Gastroesophageal sphincter (tissue), 4 donors: ENCODE data around the gene REEP1. TPM values are rescaled to one million over a fixed set of nuclear protein-coding genes. Genes with fewer than 3 reads are reported as not detected.

ENCODE experiments used
- ATAC-seq: fragments of 150-250 bp; one replicate; pipeline ENCODE4 v1.9.1; 2016; ENCODE audit warnings: mild to moderate bottlenecking, moderate library complexity
- H3K27ac ChIP-seq, 4 donors: fragments of 200-600 bp; sonication (generic) in 3 of 4; 1 replicate in 3 of 4; 2 replicates in 1 of 4; pipeline ENCODE4 v1.5.1; 2016 to 2019
- H3K27me3 ChIP-seq: fragments of 200-600 bp; sonication (generic); one replicate; pipeline ENCODE4 v1.5.1; 2019
- H3K36me3 ChIP-seq, 2 donors: fragments of 200-600 bp; sonication (generic); one replicate each; pipeline ENCODE4 v1.5.1; 2019; ENCODE audit warnings: control low read depth in 1 of 2
- H3K4me1 ChIP-seq, 3 donors: fragments of 200-600 bp; sonication (generic); 1 replicate in 2 of 3; 2 replicates in 1 of 3; pipeline ENCODE4 v1.5.1; 2016 to 2019; ENCODE audit warnings: control low read depth in 2 of 3
- H3K4me3 ChIP-seq, 2 donors: fragments of 200-600 bp; sonication (generic); one replicate each; pipeline ENCODE4 v1.5.1; 2019; ENCODE audit warnings: mild to moderate bottlenecking in 1 of 2, moderate library complexity in 1 of 2
- H3K9me3 ChIP-seq, 3 donors: fragments of 200-600 bp; sonication (generic); one replicate each; pipeline ENCODE4 v1.5.1; 2017 to 2019; ENCODE audit warnings: control low read depth in 2 of 3
- EP300 ChIP-seq: sonication (generic); formaldehyde crosslinking; IDR thresholded peaks from one replicate; pipeline ENCODE4 v1.6.1; 2017; ENCODE audit warnings: antibody characterized with exemption, mild to moderate bottlenecking
- POLR2A ChIP-seq, 2 donors: fragments of 450-650 bp; IDR thresholded peaks; one replicate each; pipeline ENCODE4 v1.6.1; 2017; ENCODE audit warnings: antibody characterized with exemption in 2 of 2, mild to moderate bottlenecking in 2 of 2, moderate library complexity in 1 of 2
- POLR2AphosphoS5 ChIP-seq: sonication (generic); formaldehyde crosslinking; IDR thresholded peaks from one replicate; pipeline ENCODE4 v1.6.1; 2017; ENCODE audit warnings: antibody characterized with exemption
- WGBS, 2 donors: methylation state at CpG; one replicate each; pipeline ENCODE4 v1.1.5; 2018; ENCODE audit warnings: low coverage in 1 of 2; 5-methylcytosine and 5-hydroxymethylcytosine counted together
- total RNA-seq, 4 donors: library from RNA; depleted of rRNA; stranded (reverse); fragments of >200 nt; gene quantifications; one replicate each; pipeline ENCODE4 v1.1.0, GENCODE V29; 2016
- TF ChIP-seq, protein P1 (sequence below), 4 experiments: fragments of 200-600 bp in 2 of 4; fragments of 450-650 bp in 2 of 4; sonication (generic) in 1 of 4; IDR thresholded peaks; one replicate each; pipeline ENCODE4 v1.5.1; 2017 to 2019; ENCODE audit warnings: antibody characterized with exemption in 4 of 4, mild to moderate bottlenecking in 2 of 4, moderate library complexity in 2 of 4

Gene REEP1
- total RNA-seq, 4 donors from 2014 or later: 22.9 to 107 (median 70.7) TPM

DNA sequence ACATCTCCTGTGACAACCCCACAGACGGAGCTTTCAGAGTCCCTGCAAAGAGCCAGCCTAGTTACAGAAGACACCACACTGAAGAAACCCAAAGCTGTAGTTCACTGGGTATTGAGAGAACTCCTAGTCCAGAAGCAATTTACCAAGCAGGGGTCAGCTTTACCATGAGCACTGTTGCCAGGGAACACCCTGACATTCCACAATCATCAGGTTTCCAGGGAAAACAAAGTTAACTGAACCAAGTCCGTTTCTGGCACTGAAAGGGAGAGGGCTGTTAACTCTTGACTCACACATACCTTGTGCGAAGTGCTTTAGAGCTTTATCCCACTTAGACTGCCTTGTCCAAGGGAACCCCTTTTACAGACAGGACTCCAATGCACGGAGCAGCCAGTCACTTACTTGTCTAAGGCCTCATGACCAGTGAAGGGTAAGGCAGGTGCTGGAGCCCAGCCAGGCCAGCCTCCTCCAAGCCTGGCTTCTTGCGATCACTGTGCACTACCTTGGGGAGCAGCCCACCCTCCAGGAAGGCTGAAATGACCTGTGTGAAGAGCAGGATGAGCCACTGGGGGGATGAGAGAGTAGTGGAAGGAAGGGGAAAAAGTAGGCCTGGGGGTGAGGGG, 53.9 kb downstream of the REEP1 start:
- 28 to 29% methylated on average over 1 to 3 of the region's 5 CpGs for WGBS, 2 donors
- Histone ChIP-seq H3K27me3 (no peaks in the 10 kb centered on the region), H3K9me3 (no peaks in the 10 kb centered on the region), H3K4me1 (peaks cover 10 to 77% (median 31%) of the 10 kb centered on the region in 3 donors), H3K27ac (peak overlapping the region; percentile 4 to 88 (median 80)), H3K4me3 (no peak overlapping the region), H3K36me3 (no peaks in the 10 kb centered on the region)
- TF ChIP-seq POLR2A (IDR thresholded peaks at IDR 0.05) (no peak), EP300 (no peak), POLR2AphosphoS5 (no peak)
- TF ChIP-seq, protein P1, sequence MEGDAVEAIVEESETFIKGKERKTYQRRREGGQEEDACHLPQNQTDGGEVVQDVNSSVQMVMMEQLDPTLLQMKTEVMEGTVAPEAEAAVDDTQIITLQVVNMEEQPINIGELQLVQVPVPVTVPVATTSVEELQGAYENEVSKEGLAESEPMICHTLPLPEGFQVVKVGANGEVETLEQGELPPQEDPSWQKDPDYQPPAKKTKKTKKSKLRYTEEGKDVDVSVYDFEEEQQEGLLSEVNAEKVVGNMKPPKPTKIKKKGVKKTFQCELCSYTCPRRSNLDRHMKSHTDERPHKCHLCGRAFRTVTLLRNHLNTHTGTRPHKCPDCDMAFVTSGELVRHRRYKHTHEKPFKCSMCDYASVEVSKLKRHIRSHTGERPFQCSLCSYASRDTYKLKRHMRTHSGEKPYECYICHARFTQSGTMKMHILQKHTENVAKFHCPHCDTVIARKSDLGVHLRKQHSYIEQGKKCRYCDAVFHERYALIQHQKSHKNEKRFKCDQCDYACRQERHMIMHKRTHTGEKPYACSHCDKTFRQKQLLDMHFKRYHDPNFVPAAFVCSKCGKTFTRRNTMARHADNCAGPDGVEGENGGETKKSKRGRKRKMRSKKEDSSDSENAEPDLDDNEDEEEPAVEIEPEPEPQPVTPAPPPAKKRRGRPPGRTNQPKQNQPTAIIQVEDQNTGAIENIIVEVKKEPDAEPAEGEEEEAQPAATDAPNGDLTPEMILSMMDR (IDR thresholded peaks at IDR 0.05): no peak
- ATAC-seq: no peak

DNA sequence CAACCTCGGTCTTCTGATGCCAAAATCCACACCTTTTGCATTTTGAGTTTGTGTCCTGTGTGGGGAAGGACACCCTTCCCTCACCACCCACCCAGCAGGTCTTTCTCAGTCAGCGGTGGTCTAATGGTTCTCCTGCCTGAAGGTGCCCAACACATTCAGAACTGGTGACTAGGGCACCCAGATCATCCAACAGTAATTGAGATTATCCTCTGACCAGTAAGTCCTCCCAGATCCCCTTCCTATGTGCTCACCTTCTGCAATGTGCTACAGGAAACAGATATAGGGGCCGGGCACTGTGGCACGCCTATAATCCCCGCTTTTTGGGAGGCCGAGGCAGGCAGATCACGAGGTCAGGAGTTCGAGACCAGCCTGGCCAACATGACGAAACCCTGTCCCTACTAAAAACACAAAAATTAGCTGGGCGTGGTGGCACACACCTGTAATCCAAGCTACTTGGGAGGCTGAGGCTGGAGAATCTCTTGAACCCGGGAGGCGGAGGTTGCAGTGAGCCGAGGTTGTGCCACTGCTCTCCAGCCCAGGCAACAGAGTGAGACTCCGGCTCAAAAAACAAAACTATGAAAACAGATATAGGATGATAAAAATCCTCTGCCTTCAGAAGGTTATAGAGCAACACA, 56.2 kb downstream of the REEP1 start:
- Histone ChIP-seq H3K4me3 (no peak overlapping the region), H3K27ac (peak overlapping the region; percentile 78 to 88 (median 80)), H3K9me3 (no peaks in the 10 kb centered on the region), H3K36me3 (peaks cover 0 to 6% of the 10 kb centered on the region in 2 donors), H3K4me1 (peaks cover 10 to 77% (median 31%) of the 10 kb centered on the region in 3 donors), H3K27me3 (no peaks in the 10 kb centered on the region)
- TF ChIP-seq POLR2AphosphoS5 (no peak), POLR2A (IDR thresholded peaks at IDR 0.05) (no peak), EP300 (no peak)
- TF ChIP-seq, protein P1 (IDR thresholded peaks at IDR 0.05): no peak
- 90 to 100% methylated on average over 3 to 5 of the region's 14 CpGs for WGBS, 2 donors
- ATAC-seq: no peak

DNA sequence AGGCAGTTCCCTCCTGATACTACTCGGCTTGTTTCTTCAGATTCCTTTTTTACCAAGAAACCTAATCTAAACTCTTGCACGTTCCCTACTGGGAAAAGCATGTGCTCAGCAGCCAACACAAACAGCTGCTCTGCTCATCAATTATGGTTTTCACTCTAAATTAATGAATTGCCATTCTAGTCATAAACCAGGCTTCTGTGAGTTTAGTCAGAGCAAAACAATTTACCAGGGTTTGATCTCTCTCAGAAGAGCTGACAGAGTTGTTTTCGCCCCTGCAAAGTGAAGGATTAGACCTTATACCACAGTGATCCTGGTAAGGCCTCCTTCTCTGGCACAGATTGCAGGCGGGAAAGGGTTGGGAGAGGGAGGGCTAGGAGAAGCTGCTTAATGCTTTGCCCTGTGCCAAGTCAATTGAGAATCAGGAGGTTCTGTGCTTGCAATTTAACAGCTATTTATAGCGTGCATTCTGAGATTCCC, 57.2 kb downstream of the REEP1 start:
- Histone ChIP-seq H3K27ac (peak overlapping the region; percentile 78 to 88 (median 80)), H3K27me3 (no peaks in the 10 kb centered on the region), H3K36me3 (peaks cover 0 to 6% of the 10 kb centered on the region in 2 donors), H3K4me3 (no peak overlapping the region), H3K9me3 (no peaks in the 10 kb centered on the region), H3K4me1 (peaks cover 10 to 72% (median 31%) of the 10 kb centered on the region in 3 donors)
- peak; percentile 87 for ATAC-seq
- peak; percentile 92 for TF ChIP-seq POLR2AphosphoS5
- no peak for TF ChIP-seq EP300
- 10 to 11% methylated on average over 3 to 4 of the region's 5 CpGs for WGBS, 2 donors

DNA sequence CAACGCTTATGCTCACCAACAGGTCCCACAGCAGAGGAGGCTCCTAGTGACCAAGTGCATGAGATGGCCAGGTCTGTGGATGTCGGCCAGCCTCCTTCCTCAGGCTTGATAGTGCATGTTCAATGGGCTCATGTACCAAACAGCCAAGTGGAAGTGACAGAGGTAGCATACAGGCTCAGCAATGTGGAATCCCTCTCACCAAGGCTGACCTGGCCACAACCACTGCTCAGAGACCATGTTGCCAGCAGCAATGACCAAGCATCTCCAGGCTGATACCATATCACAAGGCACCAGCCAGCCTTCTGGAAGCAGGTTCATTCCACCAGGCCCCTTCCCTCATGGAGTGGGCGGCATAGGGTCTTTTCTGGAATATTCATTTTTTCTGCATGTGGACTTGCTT, 61.5 kb downstream of the REEP1 start:
- TF ChIP-seq EP300 (no peak), POLR2AphosphoS5 (no peak)
- no peak overlapping the region for H3K4me3 ChIP-seq
- no peak for ATAC-seq
- peaks cover 0 to 16% (median 0%) of the 10 kb centered on the region in 3 donors for H3K9me3 ChIP-seq
- H3K4me1 ChIP-seq: peaks cover 1 to 43% (median 17%) of the 10 kb centered on the region in 3 donors
- peaks cover 0 to 21% of the 10 kb centered on the region in 2 donors for H3K36me3 ChIP-seq
- 82 to 93% methylated on average over 2 to 3 of the region's 3 CpGs for WGBS, 2 donors
- no peak overlapping the region for H3K27ac ChIP-seq
- H3K27me3 ChIP-seq: no peaks in the 10 kb centered on the region

DNA sequence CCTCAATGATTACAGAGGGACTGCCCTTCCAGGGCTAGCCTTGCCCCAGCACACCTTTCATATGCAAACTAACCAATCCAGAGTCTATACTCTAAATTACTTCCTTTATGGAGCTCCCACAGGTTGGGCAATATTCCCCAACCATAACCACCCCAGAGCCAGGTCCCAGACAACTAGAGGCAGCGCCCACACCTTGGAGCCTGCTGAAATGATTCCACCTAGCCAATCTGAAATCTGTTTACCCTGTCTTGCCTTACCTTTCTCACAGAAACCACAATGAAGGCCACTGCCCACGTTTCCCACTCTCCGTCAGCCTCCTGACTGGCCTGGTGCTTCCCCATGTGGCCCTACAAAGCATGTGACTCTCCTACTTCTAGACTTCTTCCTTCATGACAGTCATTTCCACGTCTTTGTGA, 62.0 kb downstream of the REEP1 start:
- no peak for ATAC-seq
- TF ChIP-seq EP300 (no peak), POLR2AphosphoS5 (no peak)
- H3K27ac ChIP-seq: peak overlapping the region in 2 of 4 donors; percentile 59
- H3K36me3 ChIP-seq: peaks cover 0 to 21% of the 10 kb centered on the region in 2 donors
- H3K4me1 ChIP-seq: peaks cover 0 to 37% (median 13%) of the 10 kb centered on the region in 3 donors
- H3K27me3 ChIP-seq: no peaks in the 10 kb centered on the region
- peaks cover 0 to 21% (median 0%) of the 10 kb centered on the region in 3 donors for H3K9me3 ChIP-seq
- H3K4me3 ChIP-seq: no peak overlapping the region
- 68 to 95% methylated on average over 3 to 4 of the region's 4 CpGs for WGBS, 2 donors

DNA sequence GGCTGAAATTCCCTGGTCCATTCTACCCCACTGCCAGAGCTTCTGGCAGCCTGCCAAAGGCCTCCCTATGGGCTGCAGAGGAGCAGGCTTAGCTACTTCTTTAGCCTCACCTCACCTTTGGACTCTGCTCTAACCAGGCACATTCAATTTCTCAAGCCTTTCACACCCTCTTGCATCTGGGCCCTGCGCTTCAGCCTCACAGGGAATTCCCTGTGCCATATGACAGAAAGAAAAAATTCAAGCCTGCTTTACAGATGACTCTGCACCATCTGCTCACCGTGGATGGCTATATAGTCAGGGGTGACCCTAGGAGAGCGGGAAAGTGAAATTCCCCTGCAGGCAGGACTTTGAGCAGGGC, 62.5 kb downstream of the REEP1 start:
- WGBS, 2 donors: 38% methylated on average over 1 of the region's 3 CpGs; no CpG with 5 or more reads in 1 of the 2 donors
- TF ChIP-seq POLR2A (IDR thresholded peaks at IDR 0.05) (no peak), POLR2AphosphoS5 (no peak), EP300 (no peak)
- TF ChIP-seq, protein P1 (IDR thresholded peaks at IDR 0.05): no peak
- peak; percentile 67 for ATAC-seq
- Histone ChIP-seq H3K36me3 (peaks cover 0 to 21% of the 10 kb centered on the region in 2 donors), H3K4me3 (no peak overlapping the region), H3K27me3 (no peaks in the 10 kb centered on the region), H3K27ac (peak overlapping the region in 3 of 4 donors; percentile 41 to 59 (median 59)), H3K9me3 (peaks cover 0 to 26% (median 0%) of the 10 kb centered on the region in 3 donors), H3K4me1 (peaks cover 0 to 32% (median 10%) of the 10 kb centered on the region in 3 donors)
